Measurements from ENCODE around the gene NNAT.

NNAT gene

DNA sequence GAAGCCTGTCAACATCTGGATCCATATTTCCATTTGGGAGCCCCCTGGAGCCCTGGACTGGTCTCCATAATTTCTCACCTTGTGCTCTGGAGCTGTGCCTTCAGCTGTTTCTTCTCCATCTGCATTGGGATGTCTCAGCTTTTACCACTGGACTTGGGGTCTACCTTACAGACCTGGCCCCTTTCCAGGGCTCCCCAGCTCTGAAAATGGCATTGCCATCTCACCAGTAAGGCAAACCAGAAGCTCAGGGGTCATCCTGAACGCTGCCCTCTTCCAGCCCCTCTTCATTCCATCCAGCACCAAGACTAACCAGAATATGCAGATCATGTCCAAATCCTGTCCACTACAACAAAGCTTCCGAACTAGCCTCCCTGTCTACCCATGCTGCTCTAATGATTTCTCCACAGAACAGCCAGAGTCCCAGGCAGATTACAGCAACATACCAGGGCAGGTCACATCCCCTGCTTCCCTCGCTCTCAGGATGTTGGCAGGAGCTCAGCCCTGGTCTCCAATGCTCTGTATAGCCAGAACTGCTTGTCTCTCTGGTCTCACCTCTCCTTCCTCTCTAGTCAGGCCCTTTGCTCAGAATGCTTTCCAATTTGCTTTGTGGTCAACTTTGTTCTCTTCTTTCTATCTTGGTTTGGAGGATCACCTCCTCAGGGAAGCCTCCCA is 17.7 kb upstream of the NNAT start:
- DNase-seq, result no peak

DNA sequence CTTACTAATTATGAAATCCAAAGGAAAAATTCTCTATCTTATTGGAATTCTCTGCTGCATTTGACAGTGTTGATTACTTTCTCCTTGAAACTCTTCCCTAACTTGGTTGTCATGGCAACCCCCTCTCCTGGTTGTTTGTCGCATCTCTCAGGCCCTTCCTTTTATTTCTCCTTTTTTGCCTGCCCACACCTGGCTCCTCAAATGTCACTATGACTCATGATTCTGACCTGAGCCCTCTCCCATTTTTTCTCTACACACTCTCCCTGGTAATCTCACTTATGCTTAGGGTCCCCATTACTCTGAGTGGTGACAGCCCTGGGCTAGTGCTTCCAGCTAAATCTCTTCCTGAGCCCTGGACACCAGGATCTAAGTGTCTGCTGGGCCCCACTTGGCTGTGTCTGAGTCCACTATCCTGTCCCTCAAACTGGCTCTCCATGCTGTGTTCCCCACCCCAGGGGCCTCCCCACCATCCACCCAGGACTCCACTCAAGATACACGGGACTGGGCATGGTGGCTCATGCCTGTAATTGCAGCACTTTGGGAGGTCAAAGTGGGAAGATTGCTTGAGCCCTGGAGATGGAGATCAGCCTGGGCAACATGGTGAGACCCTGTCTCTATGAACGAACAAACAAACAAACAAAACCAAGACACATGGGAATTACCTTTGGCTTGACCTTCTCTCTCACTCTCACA is 16.5 kb upstream of the NNAT start:
- DNase-seq, result no peak

DNA sequence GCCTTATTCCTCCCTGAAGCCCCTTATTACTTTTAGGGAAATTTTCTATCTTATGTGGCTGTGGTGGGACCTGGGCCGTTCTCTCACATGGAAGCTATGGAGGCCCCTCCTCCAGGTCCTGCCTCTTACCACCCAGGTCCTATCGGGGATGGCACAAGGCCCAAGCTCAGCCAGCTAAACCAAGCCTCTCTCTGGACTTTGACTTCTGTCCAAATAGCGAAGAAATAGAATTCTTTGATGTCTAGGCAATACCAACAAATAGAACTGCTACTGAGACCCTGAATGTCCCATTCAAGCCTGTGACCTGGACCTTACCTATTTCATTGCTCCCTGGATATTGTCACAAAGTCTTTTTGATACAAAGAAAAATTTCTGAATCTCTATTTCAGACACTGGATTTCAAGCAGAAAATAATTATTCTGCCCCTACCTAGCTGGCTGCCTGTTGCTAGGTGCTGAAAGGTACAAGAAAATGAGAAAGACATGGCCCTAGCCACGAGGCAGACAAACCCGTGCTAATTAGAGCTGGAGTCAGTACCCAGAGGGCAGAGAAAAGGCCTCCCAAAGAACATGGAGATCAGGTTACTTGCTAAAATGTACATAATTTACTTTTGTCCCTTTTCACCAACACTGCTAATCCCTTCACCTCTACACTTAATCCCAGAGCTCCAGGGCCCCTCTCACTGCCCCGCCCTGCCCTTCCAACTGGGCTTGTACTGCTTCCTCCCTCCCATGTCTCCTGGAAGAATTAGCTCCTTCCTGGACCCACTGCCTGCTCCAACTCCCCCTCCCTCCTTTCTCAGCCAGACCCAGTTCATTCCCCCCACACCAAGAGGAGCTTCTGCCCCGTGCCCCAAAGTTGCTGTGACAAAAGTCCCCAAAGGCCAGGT is 15.5 kb upstream of the NNAT start:
- DNase-seq, result no peak

DNA sequence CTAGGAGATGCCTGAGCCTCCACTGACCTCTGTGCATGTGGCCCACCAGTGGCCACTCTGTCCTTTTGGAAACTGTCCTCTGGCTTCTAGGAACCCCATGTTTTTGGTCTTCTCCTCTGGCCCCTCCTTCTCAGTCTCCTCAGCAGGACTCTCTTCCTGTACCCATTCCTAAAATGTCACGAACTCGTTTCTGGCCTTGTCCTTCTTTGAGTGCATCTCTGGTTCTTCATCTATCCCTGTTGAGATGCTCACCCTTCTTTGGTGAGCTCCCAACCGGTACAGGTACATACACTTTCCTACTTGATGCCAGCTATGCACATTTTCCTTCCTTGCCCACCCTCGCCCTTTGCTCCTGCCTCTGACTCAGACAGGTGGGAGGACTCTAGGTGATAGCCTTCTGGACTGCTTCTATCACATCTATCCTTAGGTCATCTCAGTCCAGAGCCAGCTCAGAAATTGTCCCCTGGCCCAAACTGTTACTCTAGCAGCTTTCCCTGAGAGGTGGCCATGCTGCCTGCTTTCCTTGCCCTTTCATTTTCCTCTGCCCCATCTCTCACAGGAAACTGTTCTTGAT is 14.8 kb upstream of the NNAT start:
- DNase-seq, result no peak

DNA sequence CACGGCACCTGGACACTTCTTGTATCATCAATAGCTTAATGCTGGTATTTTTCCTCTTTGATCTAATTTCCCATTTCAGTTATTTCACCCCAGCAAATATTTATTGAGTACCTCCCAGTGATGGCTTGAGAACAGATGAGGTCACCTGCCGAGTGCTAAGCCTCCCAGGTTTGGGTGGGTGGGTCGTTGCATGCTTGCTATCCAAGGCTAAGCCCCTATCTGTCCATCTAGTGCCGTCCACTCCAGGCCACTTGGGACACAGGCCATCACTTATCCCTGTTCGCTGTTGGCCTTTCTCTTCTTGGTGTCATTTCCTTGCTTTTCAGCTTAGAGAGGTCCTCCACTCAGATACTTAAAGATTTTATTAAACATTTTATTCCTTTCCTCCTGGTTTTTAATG is 10.8 kb upstream of the NNAT start:
- no peak for DNase-seq

DNA sequence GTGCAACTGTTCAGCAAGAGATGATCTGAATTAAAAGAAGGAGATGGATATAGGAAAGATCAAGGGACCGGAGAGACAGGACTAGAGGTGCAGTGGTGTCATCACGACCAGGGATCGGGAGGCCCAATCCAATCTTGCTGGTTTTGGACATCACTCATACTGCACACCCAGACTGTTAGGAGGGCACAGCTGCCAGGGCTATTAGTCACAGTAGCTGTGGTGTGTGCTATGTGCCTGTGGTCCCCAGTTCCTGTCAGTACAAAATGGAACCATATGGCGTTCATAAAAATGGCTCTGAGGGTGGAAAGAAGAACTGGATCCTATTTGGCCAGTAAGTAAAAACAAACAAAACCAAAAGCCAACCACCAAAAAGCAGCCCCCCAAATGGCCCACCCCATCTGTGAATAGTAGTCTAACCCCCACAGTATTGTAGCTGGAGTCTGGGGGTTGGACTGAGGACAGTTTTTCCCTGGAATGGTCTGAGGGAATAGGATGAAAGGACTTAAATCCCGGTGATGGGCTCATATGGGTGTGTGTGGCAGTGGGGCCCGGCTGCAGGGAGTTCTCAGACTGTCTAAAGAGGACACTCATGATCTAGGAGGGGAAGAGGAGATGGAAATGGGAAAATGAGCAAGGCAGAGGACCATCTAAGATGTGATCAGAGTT is 9.3 kb upstream of the NNAT start:
- peak; percentile 64 for DNase-seq

DNA sequence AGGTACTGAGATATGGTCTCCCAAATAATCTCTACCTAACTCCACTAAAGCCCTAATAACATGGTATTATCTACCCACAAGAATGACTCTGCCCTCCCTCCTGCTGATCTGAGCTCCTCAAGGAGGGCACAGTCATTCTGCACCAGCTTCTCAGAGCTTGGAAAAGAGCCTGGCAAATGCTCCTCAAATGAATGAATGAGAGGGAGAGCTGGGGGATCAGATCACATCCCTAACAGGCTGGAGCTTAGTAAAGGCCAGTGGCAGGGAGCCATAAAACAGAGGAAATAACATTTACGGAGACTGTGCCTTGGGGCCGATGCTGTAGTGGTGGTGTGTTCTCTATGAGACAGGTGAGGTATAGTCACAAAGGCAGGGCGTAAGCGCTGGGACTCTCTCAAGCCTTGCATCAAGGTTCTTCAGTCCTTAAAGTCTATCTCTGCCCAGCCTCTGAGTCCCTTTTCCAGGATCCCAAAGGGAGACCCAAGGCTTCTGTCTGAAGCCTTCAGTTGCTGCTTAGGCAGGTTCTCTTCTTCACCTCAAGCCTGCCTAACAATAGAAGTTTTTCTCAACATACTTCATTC is 7.2 kb upstream of the NNAT start:
- DNase-seq, result no peak

DNA sequence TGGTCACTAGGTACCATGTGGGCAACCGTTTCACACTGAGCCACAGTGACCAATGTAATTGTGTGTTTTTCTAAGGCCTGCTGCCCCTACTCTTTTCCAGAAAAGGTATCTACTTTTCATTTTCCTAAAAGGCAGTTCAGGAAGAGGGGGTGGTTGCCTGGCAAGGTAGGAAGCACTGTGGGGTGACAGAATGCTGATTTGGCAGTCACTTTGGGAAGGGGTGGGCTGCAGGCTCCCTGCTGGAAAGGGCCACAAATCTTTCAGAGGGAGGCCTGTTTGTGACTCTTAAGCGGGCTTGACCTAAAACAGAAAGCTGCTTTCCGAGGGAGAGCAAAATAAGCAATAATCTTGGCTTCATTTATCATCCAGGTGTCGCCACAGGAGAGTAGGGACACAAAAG is 5.2 kb upstream of the NNAT start:
- DNase-seq, result no peak

DNA sequence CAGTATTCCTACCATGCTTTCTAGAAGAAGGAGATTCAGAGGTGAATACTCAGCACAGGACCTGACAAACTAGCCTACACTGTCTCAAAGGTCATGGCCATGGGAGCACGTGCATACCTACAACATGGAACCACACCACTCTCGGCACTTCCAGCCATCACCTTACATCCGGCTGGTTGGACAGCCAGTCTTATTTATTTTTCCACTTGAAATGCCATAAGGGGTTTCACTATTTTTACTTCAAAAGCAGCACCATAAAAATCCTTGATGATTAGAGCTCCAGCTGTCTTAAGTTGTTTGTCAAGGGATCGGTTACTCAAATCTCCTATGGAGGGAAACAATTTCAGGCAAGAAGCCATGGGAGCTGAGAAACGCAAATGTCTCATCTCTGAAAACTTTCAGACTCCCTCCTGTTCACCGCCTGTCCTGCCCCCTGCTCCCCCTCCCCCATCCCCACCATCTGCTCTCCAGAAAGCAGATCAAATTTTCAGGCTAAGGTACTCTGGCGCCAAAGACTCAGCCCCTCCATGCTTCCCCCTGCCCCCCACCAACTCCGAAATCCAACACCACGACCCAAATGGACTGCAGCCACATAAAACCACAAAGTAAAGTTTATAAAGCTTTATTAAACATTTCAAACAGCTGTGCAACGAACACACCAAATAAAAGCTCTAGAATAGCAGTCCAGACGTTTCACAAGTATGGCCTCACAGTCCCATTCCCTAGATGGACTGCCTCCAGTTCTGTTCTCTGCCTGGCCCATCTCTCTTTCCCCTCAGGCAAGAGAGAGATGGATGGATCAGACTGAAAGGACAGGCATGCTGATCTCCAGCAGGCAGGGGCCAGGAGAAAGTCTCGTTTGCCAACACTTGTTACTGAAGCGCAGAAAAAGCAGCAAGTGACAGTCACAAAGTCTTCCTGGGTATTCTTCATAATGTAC is 4.0 kb upstream of the NNAT start:
- peak; percentile 57 for DNase-seq

DNA sequence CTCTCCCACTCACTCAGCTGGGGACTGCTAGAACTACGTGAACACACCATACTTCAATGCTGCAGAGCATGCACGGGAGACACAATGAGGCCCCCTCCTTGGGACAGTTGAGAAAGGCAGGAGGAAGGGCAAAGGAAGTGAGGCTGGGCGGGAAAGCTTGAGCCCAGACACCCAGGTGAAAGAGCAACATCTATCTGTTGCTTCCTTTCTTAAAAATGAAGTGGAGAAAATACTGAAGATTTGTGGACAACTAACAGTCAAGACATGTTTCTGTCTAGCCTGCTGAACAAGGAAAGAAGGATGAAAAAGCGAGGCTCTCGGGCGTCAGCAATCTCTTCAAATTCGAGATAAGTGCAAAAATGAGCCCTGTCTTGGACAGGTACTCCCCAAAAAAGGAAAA is 3.0 kb upstream of the NNAT start:
- no peak for DNase-seq

DNA sequence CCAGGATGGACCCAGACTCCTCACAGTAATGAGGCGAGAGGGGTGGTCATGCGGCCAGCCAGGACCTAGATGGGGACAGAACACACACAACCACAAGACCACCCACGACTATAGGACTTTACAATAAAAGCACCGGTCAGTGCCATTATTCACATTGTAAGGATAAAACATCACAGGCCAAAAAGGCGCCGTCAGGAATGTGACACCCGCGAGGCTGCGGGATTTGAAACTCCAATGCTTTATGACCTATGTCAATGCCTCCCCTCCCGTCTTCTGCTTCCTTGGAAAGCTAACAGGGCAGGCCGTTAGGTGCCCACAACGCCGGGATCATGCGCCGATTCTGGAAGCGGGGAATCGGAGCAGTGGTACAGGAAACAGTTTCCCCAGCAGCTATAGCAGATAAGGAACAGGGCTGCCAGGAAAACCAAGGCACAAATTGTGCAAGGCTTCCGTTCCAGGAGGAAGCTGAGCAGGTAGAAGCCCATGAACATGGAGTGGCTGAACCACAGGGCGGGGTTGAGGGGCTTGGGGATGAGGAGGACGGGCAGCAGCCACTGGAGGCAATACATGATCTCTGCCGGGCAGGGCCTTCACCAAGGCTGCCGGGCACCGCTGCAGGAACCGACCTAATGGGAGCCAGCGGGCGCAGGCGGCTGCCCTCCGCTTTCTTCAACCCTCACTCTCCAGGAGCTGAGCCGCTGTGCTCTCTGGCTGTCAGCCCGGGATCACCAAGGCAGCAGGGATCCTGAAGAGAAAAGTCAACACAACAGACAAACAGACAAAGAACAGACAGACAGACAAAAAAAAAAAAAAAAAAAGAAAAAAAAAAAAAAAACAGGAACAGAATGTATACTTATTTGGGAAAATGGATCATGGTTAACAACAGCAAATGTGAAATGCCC is 2.2 kb upstream of the NNAT start:
- DNase-seq, result no peak

DNA sequence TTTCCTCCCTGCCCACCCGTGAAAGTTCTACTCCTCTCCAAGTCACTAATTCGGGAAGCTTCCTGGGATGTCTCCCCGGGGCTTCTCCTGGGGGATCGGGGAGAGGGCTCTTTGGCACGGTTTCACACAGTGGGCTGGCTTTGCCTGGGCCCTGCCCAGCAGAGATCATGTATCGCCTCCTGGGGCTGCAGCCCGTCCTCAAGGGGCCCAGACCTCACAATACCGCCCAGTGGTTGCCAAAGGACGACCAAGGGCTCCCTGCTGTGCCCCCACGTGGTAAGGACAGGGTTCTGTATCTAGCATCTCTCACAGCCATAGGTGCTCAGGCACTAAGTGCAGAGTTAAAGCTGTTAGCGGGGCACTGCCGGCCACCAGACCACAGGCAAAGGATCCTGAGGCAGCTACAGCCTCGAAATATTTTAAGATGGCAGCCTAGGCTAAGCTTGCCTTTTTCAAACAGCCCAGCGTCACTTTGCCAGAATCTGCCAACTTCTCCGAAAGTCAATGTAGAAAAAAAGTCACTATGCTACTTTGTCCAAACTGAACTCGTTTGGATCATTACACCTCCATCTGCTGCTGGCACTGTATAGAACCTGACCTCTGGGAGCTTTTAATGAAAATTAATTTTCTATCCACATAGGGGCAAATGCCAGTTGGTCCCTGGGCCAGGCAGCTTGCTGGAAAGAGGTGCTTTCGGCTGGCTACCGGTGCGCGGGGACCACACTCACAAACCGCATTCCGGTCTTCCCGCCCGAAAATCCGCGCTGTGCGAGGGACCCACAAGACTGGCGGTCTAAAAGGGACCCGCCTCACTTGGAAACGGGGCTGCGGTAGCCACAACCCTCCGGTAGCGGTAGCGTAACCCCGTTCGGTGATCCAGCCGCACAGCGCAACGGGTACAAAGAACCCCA is 1.3 kb upstream of the NNAT start:
- DNase-seq, result peak; percentile 11

DNA sequence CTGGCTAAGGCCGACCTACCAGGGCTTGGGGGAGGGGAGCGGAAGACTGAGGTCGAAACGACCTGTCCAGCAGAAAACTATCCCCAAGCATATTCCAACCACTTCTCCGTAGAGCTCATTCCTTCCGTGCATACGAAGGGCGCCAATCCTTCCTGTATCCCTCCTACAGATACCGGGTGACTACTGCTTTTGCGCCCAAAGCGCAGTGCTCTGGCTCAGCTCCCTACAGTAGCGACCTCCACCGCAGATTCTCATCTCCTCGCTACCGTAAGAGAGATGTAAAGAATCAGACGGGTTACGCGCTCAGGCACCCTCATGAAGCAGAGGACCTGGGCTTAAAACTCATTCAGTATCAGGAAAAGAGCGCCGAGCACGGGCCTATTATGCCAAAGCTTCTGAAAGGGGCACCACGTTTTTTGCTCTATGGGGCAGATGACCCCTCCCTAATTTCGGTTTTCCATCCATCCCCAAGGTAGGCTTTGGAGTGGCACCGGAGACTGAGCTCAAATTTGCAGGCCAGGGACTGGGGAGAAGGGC is 563 bp upstream of the NNAT start:
- DNase-seq, result no peak

DNA sequence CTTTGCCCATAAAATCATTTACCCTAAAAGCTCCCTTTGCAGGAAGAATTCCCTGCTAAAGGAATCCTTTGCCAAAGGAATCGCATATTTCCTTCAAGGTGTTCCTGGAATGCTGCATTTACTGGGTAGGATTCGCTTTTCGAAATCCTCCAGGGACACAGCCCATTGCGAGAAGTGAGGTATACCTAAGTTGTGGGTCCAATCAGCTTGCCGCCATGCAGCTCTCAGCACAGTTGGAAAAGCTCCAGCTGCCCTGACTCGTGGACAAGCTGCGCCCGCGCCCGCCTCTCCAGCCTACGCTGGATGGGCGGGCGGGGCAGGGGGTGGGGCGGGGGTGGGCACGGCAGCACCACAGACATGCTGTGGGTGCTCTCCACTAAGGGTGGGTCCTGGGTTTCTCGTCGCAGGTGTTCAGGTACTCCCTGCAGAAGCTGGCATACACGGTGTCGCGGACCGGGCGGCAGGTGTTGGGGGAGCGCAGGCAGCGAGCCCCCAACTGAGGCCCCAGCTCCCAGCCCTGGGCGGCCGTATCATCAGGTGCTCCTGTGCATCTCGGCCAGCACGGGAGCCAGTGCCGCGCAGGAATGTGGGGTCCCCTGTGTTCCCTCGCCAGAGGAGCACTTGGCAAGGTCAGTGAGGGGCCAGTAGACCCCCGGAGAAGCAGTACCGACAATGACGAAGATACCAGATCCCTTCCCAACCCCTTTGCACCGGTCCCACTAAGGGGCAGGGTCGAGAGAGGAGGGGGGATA is 1.4 kb downstream of the NNAT start:
- DNase-seq, result no peak

DNA sequence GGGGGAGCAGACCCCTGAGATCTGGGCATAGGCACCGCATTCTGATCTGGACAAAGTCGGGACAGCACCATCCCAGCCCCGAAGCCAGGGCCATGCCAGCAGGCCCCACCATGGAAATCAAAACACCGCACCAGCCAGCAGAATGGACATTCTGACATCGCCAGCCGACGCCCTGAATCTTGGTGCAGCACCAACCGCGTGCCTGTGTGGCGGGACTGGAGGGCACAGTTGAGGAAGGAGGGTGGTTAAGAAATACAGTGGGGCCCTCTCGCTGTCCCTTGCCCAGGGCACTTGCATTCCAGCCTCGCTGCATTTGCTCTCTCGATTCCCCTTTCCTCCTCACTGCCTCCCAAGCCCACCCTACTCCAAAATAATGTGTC is 2.0 kb downstream of the NNAT start:
- DNase-seq, result no peak

DNA sequence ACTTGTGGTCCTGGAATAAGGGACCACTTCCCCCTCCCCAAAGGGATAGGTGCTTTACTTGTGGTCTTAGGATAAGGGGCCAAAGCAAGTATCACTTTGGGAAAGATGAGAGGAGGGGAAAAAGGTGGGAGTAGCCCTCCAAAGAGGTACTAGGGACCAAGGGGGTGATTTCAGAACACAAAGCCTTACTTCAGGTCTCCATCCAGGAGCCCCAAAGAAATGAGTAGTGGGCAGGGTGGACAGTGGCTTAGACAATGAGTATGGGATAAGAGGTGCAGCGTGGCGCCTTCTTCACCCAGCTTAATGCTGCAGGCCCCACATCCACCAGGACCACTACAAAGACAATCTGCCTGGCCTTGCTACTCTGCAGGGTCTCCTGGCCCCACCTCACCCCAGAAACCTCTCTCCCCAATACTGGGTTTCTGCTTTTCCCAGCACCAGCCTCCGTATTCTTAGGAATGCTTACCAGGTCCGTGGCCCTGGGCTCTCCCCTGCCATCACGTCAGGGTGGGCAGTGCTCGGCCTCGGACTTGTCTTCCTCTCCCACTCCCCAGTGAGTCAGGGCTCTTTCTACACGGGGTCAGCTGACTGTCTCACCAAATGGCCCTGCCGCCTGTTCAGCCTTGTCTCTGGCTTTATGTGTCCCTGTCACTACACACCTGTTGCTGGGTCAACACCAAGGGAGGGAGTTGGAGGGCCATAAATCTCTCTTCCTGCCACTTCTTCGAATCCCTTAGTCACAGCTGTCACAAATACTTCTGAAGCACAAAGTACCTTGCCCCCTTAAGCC is 3.1 kb downstream of the NNAT start:
- DNase-seq, result no peak

All from NCI-H1694 (cell line).